ENCODE data around the gene CPN1. TPM values are rescaled to one million over a fixed set of nuclear protein-coding genes. Genes with fewer than 3 reads are reported as not detected.

The CPN1 gene
- not detected in 2 replicates for total RNA-seq

GRCh38 chr10:100081075-100082001 is at the start of gene CPN1:
CPN1 (minus strand) TSS chr10:100081869; CDS start chr10:100081625, 244 bp downstream.

GRCh38 chr10:100009793-100010676 is 71.6 kb downstream of the CPN1 start, which contains the start of gene DNMBP:
DNMBP (minus strand) TSS chr10:100009947; CDS start chr10:99972124, 37,823 bp downstream.

Other genes starting within 250 kb of the CPN1 start
- gene DNMBP, start 71.9 kb downstream of the CPN1 start, total RNA-seq, result 26.3 and 93.5 TPM in 2 replicates
- 22.8 and 42.7 TPM in 2 replicates for gene ERLIN1, start 104.2 kb upstream of the CPN1 start, total RNA-seq
- 19.7 and 39.7 TPM in 2 replicates for gene CHUK, start 147.7 kb upstream of the CPN1 start, total RNA-seq
- gene CWF19L1, start 185.8 kb upstream of the CPN1 start, total RNA-seq, result 17.5 and 35.6 TPM in 2 replicates
- 36.1 and 49.2 TPM in 2 replicates for gene BLOC1S2, start 204.8 kb upstream of the CPN1 start, total RNA-seq
- gene PKD2L1, start 248.4 kb upstream of the CPN1 start, total RNA-seq, result not detected in 2 replicates